Measurements from ENCODE around the gene BIN1. TPM values are rescaled to one million over a fixed set of nuclear protein-coding genes. Genes with fewer than 3 reads are reported as not detected.

The BIN1 gene
- total and polyA plus RNA-seq, 2 of the 4 experiments (the other 2 are of a cell fraction), result 18.1 to 25.7 TPM

GRCh38 chr2:127055786-127056076 lies 51.2 kb downstream of the BIN1 start:
- H3K4me1 ChIP-seq (ENCODE audit: control insufficient read depth, insufficient read depth, low read length), result no peaks in the 10 kb centered on the region
- peaks cover 21% of the 10 kb centered on the region for H3K36me3 ChIP-seq (ENCODE audit: control insufficient read depth, insufficient read depth, low read length)
- H3K4ac ChIP-seq (ENCODE audit: low read depth, low read length), result no peak overlapping the region
- no peak overlapping the region for H3K14ac ChIP-seq (replicated peaks; ENCODE audit: low read depth, low read length)
- no peak overlapping the region for H2BK20ac ChIP-seq (ENCODE audit: low read depth, low read length)
- H2BK5ac ChIP-seq (ENCODE audit: low read depth, low read length, poor library complexity, severe bottlenecking), result no peak overlapping the region
- no peak overlapping the region for H3K18ac ChIP-seq (ENCODE audit: low read depth, low read length)
- dilution Hi-C loops (cut with HindIII; ENCODE audit: low sequenced_read_pairs, unreplicated experiment) (no loop called here), in situ Hi-C loops (cut with MboI; ENCODE audit: low sequenced_read_pairs) (no loop called here), intact Hi-C loops (cut with micrococcal nuclease) (loop anchor here (10.0 kb wide), 2 partner anchors 171 to 401 kb away; partner anchors contain the start of gene GYPC)
- no peaks in the 10 kb centered on the region for H3K9me3 ChIP-seq (ENCODE audit: control insufficient read depth, insufficient read depth, low read length)
- H3K56ac ChIP-seq (ENCODE audit: extremely low read depth, insufficient read depth, low read length), result no peak overlapping the region
- H4K20me1 ChIP-seq (ENCODE audit: insufficient read depth, low read length), result no peaks in the 10 kb centered on the region; the same call in 1 of the 2 replicates
- H3K4me2 ChIP-seq (ENCODE audit: low read depth, low read length), result no peak overlapping the region
- no peak overlapping the region for H4K91ac ChIP-seq (ENCODE audit: insufficient read depth, low read depth, low read length)
- no peak overlapping the region for H2BK15ac ChIP-seq (ENCODE audit: low read depth, low read length)
- no CpG with 5 or more reads among the region's 13 CpGs for WGBS, 2 experiments (ENCODE audit: extremely low coverage in 2 of 2, insufficient read length in 1 of 2)
- ATAC-seq (ENCODE audit: low read depth) (no peak), DNase-seq (no peak)
- TF ChIP-seq BHLHE40 (IDR thresholded peaks at IDR 0.05; ENCODE audit: low read depth, low read length), result no peak
- no peak for TF ChIP-seq ELK1 (IDR thresholded peaks at IDR 0.05; ENCODE audit: borderline replicate concordance, low read depth, low read length)
- TF ChIP-seq RCOR1 (IDR thresholded peaks at IDR 0.05; ENCODE audit: insufficient replicate concordance, low read length), result no peak
- TF ChIP-seq SMC3 (IDR thresholded peaks at IDR 0.05; ENCODE audit: low read depth, low read length), result no peak
- TF ChIP-seq POLR2A (IDR thresholded peaks at IDR 0.05; ENCODE audit: low read depth, low read length), result no peak
- TF ChIP-seq NFE2L2 (IDR thresholded peaks at IDR 0.05; ENCODE audit: low read depth, low read length), result no peak
- no peak for TF ChIP-seq MAFK (IDR thresholded peaks at IDR 0.05; ENCODE audit: low read depth, low read length)
- no peak for TF ChIP-seq MXI1 (IDR thresholded peaks at IDR 0.05; ENCODE audit: borderline replicate concordance, low read depth, low read length)
- no peak for TF ChIP-seq CTCF (conservative IDR thresholded peaks at IDR 0.05; ENCODE audit: low read depth, low read length)
- no peak for TF ChIP-seq MAZ (IDR thresholded peaks at IDR 0.05; ENCODE audit: borderline replicate concordance, low read depth, low read length)
- no peak for TF ChIP-seq CEBPB (IDR thresholded peaks at IDR 0.05; ENCODE audit: low read depth, low read length)
- TF ChIP-seq RFX5 (IDR thresholded peaks at IDR 0.05; ENCODE audit: low read depth, low read length), result no peak
- no peak for TF ChIP-seq RAD21 (IDR thresholded peaks at IDR 0.05; ENCODE audit: low read length)
- no peak for TF ChIP-seq FOS (IDR thresholded peaks at IDR 0.05; ENCODE audit: low read depth, low read length)
- TF ChIP-seq CHD1 (IDR thresholded peaks at IDR 0.05; ENCODE audit: low read depth, low read length), result no peak
- H2AFZ ChIP-seq (replicated peaks; ENCODE audit: low read length, poor library complexity), result no peak overlapping the region
- H3K4me3 ChIP-seq (ENCODE audit: insufficient read depth, low read depth, low read length), result no peak overlapping the region
- H3K27me3 ChIP-seq (ENCODE audit: control insufficient read depth, insufficient read depth, low read length), result no peaks in the 10 kb centered on the region
- H2BK120ac ChIP-seq (ENCODE audit: low read depth, low read length), result no peak overlapping the region
- H3K9me1 ChIP-seq (ENCODE audit: insufficient read depth, low read length), result no peaks in the 10 kb centered on the region
- no peak overlapping the region for H4K5ac ChIP-seq (ENCODE audit: low read depth, low read length)
- H3K23ac ChIP-seq (ENCODE audit: low read depth, low read length), result no peak overlapping the region
- BruUV-seq (replicated peaks), result no TSS peak
- ChIA-PET POLR2A (ENCODE audit: unreplicated experiment) (interaction anchor here (0.6 kb wide), 1 partner anchor 608 kb away, joined by 11 read pairs; no protein-coding TSS in a partner anchor), CTCF (no interaction called here)
- no peaks in the 10 kb centered on the region for H3K79me1 ChIP-seq (ENCODE audit: low read depth in 1 of 2, low read length in 2 of 2)
- H3K27ac ChIP-seq (ENCODE audit: insufficient read depth, low read length), result no peak overlapping the region
- H4K8ac ChIP-seq (ENCODE audit: low read depth in 2 of 2, low read length in 2 of 2), result no peak overlapping the region
- no peak overlapping the region for H3K9ac ChIP-seq (ENCODE audit: low read depth, low read length)
- H2AK9ac ChIP-seq (replicated peaks; ENCODE audit: low read depth, low read length, poor library complexity), result no peak overlapping the region
- no peak overlapping the region for H2AK5ac ChIP-seq (ENCODE audit: low read depth, low read length)

All from IMR-90 (cell line).